K562 (cell line): ENCODE measurements around the gene SHISA2. TPM values are rescaled to one million over a fixed set of nuclear protein-coding genes. Genes with fewer than 3 reads are reported as not detected.

Source experiments
- ATAC-seq: fragments of 200-7000 bp; cut with Tn5 transposase; 3 replicates; pipeline ENCODE4 v1.9.1; 2020; ENCODE audit warnings: moderate library complexity
- BruUV-seq: library from RNA; stranded (reverse); fragments of 400-500 nt; replicated peaks from 2 replicates; lab custom pipeline; 2021; lab: Mats Ljungman, UMichigan
- CTCF ChIA-PET: fragments of 300-600 bp; formaldehyde crosslinking; extraction: SDS; loops from one replicate; lab custom pipeline; 2021; ENCODE audit warnings: low intra/inter-chr PET ratio; lab: Yijun Ruan, JAX
- POLR2A ChIA-PET: fragments of 300-600, 350-650 bp; sonication (Branson Sonifier 250); formaldehyde crosslinking; extraction: SDS; loops from one replicate; lab custom pipeline; 2021; ENCODE audit warnings: antibody characterized with exemption, inconsistent platforms; lab: Yijun Ruan, JAX
- DNase-seq, 4 experiments: peaks; one replicate each; pipeline versions ENCODE4 v3.0.0 to v3.0.0-alpha.2; 2011 to 2018; ENCODE audit warnings: low spot score in 3 of 4, mixed read lengths in 3 of 4; ENCODE audit errors: extremely low read depth in 1 of 4
- FAIRE-seq: peaks from 2 replicates; lab custom pipeline; 2011; peaks lifted over from hg19 to GRCh38; lab: Jason Lieb, UNC
- H2AFZ ChIP-seq: 2 replicates; pipeline ENCODE4 v1.6.0; 2011; ENCODE audit warnings: low read depth, low read length, control low read depth, inconsistent platforms
- H3K27ac ChIP-seq: fragments of 200-600 bp; 3 replicates; pipeline ENCODE4 v1.8.0; 2011; ENCODE audit warnings: low read depth, mild to moderate bottlenecking, control low read depth, inconsistent platforms, low read length, moderate library complexity, mixed read lengths; ENCODE audit errors: extremely low read depth
- H3K27me3 ChIP-seq, 2 experiments: fragments of 300-600 bp in 1 of 2; 2 replicates in 1 of 2; 3 replicates in 1 of 2; pipeline versions ENCODE4 v1.6.0 to v1.8.0; 2011; ENCODE audit warnings: inconsistent platforms in 2 of 2, low read length in 2 of 2, mild to moderate bottlenecking in 1 of 2, mixed read lengths in 1 of 2, moderate library complexity in 1 of 2; ENCODE audit not compliant: control insufficient read depth in 2 of 2, insufficient read depth in 2 of 2
- H3K36me3 ChIP-seq: fragments of 300-600 bp; 3 replicates; pipeline ENCODE4 v1.8.0; 2011; ENCODE audit warnings: mild to moderate bottlenecking, low read length, inconsistent platforms; ENCODE audit not compliant: control insufficient read depth, insufficient read depth
- H3K4me1 ChIP-seq, 2 experiments: fragments of 200-600 bp in 1 of 2; replicated peaks in 1 of 2; 2 replicates in 1 of 2; 3 replicates in 1 of 2; pipeline versions ENCODE4 v1.5.1 to v1.8.0; 2011; ENCODE audit warnings: inconsistent platforms in 2 of 2, low read length in 2 of 2, mild to moderate bottlenecking in 1 of 2, mixed read lengths in 1 of 2, moderate library complexity in 1 of 2; ENCODE audit not compliant: control insufficient read depth in 2 of 2, insufficient read depth in 2 of 2
- H3K4me2 ChIP-seq: 2 replicates; pipeline ENCODE4 v1.6.1; 2011; ENCODE audit warnings: low read length, control low read depth, inconsistent platforms, mixed read lengths; ENCODE audit not compliant: insufficient read depth
- H3K4me3 ChIP-seq: fragments of 200-600 bp; sonication (generic), shearing (Covaris generic); 2 replicates; pipeline ENCODE4 v1.5.1; 2016; ENCODE audit warnings: control low read depth, inconsistent platforms
- H3K79me2 ChIP-seq: fragments of 200-600 bp; 3 replicates; pipeline ENCODE4 v1.8.0; 2011; ENCODE audit warnings: low read length, inconsistent platforms; ENCODE audit not compliant: control insufficient read depth, insufficient read depth
- H3K9ac ChIP-seq, 2 experiments: 2 replicates each; pipeline versions ENCODE4 v1.6.0 to v1.6.1; 2011; ENCODE audit warnings: low read depth in 2 of 2, low read length in 2 of 2, control low read depth in 1 of 2, inconsistent platforms in 1 of 2, mild to moderate bottlenecking in 1 of 2, mixed read lengths in 1 of 2; ENCODE audit not compliant: insufficient read depth in 1 of 2
- H3K9me1 ChIP-seq: one replicate; pipeline ENCODE4 v1.6.0; 2011; ENCODE audit warnings: inconsistent platforms, mild to moderate bottlenecking, low read length, moderate library complexity; ENCODE audit not compliant: control insufficient read depth, insufficient read depth
- H3K9me3 ChIP-seq: replicated peaks from 2 replicates; pipeline ENCODE4 v1.5.1; 2011; ENCODE audit warnings: low read depth, low read length, inconsistent platforms; ENCODE audit not compliant: control insufficient read depth, insufficient read depth
- H4K20me1 ChIP-seq: replicated peaks from 2 replicates; pipeline ENCODE4 v1.6.1; 2011; ENCODE audit warnings: low read length, inconsistent platforms, mixed read lengths; ENCODE audit not compliant: control insufficient read depth, insufficient read depth
- DACH1 ChIP-seq: fragments of 450-650 bp; IDR thresholded peaks from 2 replicates; pipeline ENCODE4 v1.6.1; 2018; ENCODE audit not compliant: partially characterized antibody
- E4F1 ChIP-seq: fragments of 250-450 bp; sonication (Bioruptor Pico); IDR thresholded peaks from 2 replicates; pipeline ENCODE4 v1.5.0; 2021; ENCODE audit warnings: mild to moderate bottlenecking, borderline replicate concordance
- HNRNPH1 ChIP-seq: fragments of 200-400 bp; formaldehyde crosslinking; optimal IDR thresholded peaks from 2 replicates; pipeline ENCODE3; 2017; ENCODE audit warnings: low read depth, mild to moderate bottlenecking, low read length, moderate library complexity
- KDM5B ChIP-seq: fragments of 200-600 bp; sonication (generic); IDR thresholded peaks from 2 replicates; pipeline ENCODE4 v1.6.1; 2012; ENCODE audit warnings: low read depth, mild to moderate bottlenecking, moderate library complexity, low read length, control low read depth, inconsistent platforms; ENCODE audit not compliant: insufficient replicate concordance
- MCM5 ChIP-seq: fragments of 450-650 bp; IDR thresholded peaks from 2 replicates; pipeline ENCODE4 v1.6.1; 2016; ENCODE audit warnings: low read depth
- PHB2 ChIP-seq: fragments of 450-650 bp; IDR thresholded peaks from 2 replicates; pipeline ENCODE4 v1.6.1; 2017; ENCODE audit warnings: low read depth
- SOX6 ChIP-seq: fragments of 450-650 bp; IDR thresholded peaks from 2 replicates; pipeline ENCODE4 v1.6.1; 2014; ENCODE audit warnings: mild to moderate bottlenecking
- YY1 ChIP-seq, 3 experiments: IDR thresholded peaks; 2 replicates each; pipeline ENCODE4 v1.6.1; 2011; ENCODE audit warnings: low read length in 2 of 3, mild to moderate bottlenecking in 2 of 3, moderate library complexity in 2 of 3, borderline replicate concordance in 1 of 3, control low read depth in 1 of 3, low read depth in 1 of 3; ENCODE audit not compliant: insufficient read depth in 3 of 3, insufficient replicate concordance in 2 of 3, control insufficient read depth in 1 of 3, insufficient read length in 1 of 3; ENCODE audit errors: extremely low read depth in 1 of 3
- ZBED1 ChIP-seq: IDR thresholded peaks from 2 replicates; pipeline ENCODE4 v1.6.1; 2014
- WGBS: fragments of 100-300 bp; shearing (Covaris generic); methylation state at CpG from one replicate; pipeline ENCODE4 v1.1.6; 2016; ENCODE audit warnings: low coverage, mixed read lengths; ENCODE audit not compliant: insufficient coverage; ENCODE audit errors: missing lambda C conversion rate; 5-methylcytosine and 5-hydroxymethylcytosine counted together
- in situ Hi-C: fragments of 300-500 bp; cut with MboI; formaldehyde crosslinking; loops from 4 replicates; pipeline ENCODE4 v1.15.0; 2018; ENCODE audit warnings: inconsistent platforms, mixed read lengths
- intact Hi-C: fragments of 100-400 bp; cut with micrococcal nuclease; formaldehyde crosslinking; loops from 2 replicates; pipeline ENCODE4 v1.14.2; 2022
- polyA plus RNA-seq, 8 experiments: library from polyadenylated mRNA; depleted of rRNA in 4 of 8; stranded (reverse) in 5 of 8; unstranded in 3 of 8; fragments of >200 nt; fragmentation: Nextera tagmentation in 2 of 8; fragmentation: Illumina TruSeq in 1 of 8; extraction: Ambion mirVana in 2 of 8; extraction: Trizol in 1 of 8; gene quantifications; 2 replicates each; pipeline versions ENCODE4 v1.2.1 to v1.2.3, GENCODE V29; 2011 to 2014; ENCODE audit warnings: inconsistent platforms in 1 of 8, missing spikeins in 1 of 8
- total RNA-seq, 7 experiments: library from RNA; depleted of rRNA in 6 of 7; stranded (reverse); fragments of >200 nt in 6 of 7; fragmentation: Illumina TruSeq in 2 of 7; extraction: Trizol in 2 of 7; gene quantifications; 2 replicates each; pipeline versions ENCODE4 v1.2.1 to v1.2.3, GENCODE V29; 2011 to 2021; ENCODE audit warnings: low replicate concordance in 1 of 7

The SHISA2 gene
- total and polyA plus RNA-seq, 9 of the 15 experiments (the other 6 are each of a cell fraction or from before 2014, with no cell fraction given): not detected

- no peak for TF ChIP-seq KDM5B
- TF ChIP-seq DACH1: no peak
- no peak for TF ChIP-seq E4F1
- no peak for TF ChIP-seq SOX6
- TF ChIP-seq, all 486 proteins: peak for 0
These were observed 10.1 kb upstream of the SHISA2 start (continued) for GRCh38 chr13:26061947-26062346.

- TF ChIP-seq PHB2 (no peak), YY1 (IDR thresholded peaks at IDR 0.05; ENCODE audit: borderline replicate concordance in 1 of 3, control insufficient read depth in 1 of 3, extremely low read depth in 1 of 3, insufficient read depth in 3 of 3, insufficient read length in 1 of 3, insufficient replicate concordance in 2 of 3, low read depth in 1 of 3, low read length in 2 of 3) (no peak), HNRNPH1 (no peak), MCM5 (no peak), ZBED1 (no peak)
- TF ChIP-seq, all 486 proteins: peak for 0
- DNase-seq: no peak
- POLR2A ChIA-PET: no interaction called here
- Histone ChIP-seq H3K4me2 (no peak overlapping the region), H3K9ac (no peak overlapping the region), H3K9me3 (no peaks in the 10 kb centered on the region), H3K4me3 (no peak overlapping the region), H2AFZ (no peak overlapping the region), H3K27ac (no peak overlapping the region), H3K36me3 (no peaks in the 10 kb centered on the region), H3K27me3 (no peaks in the 10 kb centered on the region), H3K79me2 (no peaks in the 10 kb centered on the region), H3K4me1 (no peaks in the 10 kb centered on the region), H4K20me1 (no peaks in the 10 kb centered on the region), H3K9me1 (no peaks in the 10 kb centered on the region)
- no peak for FAIRE-seq
- in situ Hi-C loops (loop anchor here (10.0 kb wide), 1 partner anchor 486 kb away; no protein-coding TSS in a partner anchor), intact Hi-C loops (loop anchor here (5.0 kb wide), 1 partner anchor 489 kb away; no protein-coding TSS in a partner anchor)
- BruUV-seq: no TSS peak
- CTCF ChIA-PET: no interaction called here
- 5% methylated on average over 5 of the region's 5 CpGs for WGBS
- no peak for ATAC-seq
These were observed 9.4 kb upstream of the SHISA2 start for GRCh38 chr13:26061256-26061655.
